Vagina (tissue), 2 donors: ENCODE data around the gene STOML1.

Experiments
- CTCF ChIP-seq, 3 experiments: fragments of 450-650 bp in 2 of 3; fragments of 200-600 bp in 1 of 3; sonication (generic) in 1 of 3; IDR thresholded peaks; one replicate each; pipeline ENCODE4 v1.5.1; 2017 to 2019; ENCODE audit warnings: antibody characterized with exemption in 3 of 3, mild to moderate bottlenecking in 2 of 3, moderate library complexity in 2 of 3
- POLR2A ChIP-seq, 2 donors: fragments of 450-650 bp; IDR thresholded peaks; one replicate each; pipeline ENCODE4 v1.6.1; 2017; ENCODE audit warnings: antibody characterized with exemption in 2 of 2, mild to moderate bottlenecking in 2 of 2, moderate library complexity in 2 of 2

GRCh38 chr15:73981761-73982221, 10.3 kb downstream of the STOML1 start:
- TF ChIP-seq CTCF (IDR thresholded peaks at IDR 0.05), result no peak
- no peak for TF ChIP-seq POLR2A (IDR thresholded peaks at IDR 0.05)
